BE2C (cell line): ENCODE measurements around the gene CXorf65.
A peak's percentile ranks its signal among the peaks of the same experiment; 100 is the strongest.

Source experiments
- DNase-seq: peaks from one replicate; pipeline ENCODE4 v3.0.0-alpha.2; 2020
- H3K27me3 ChIP-seq: fragments of 250-450 bp; sonication (Bioruptor Pico); 2 replicates; pipeline ENCODE4 v1.5.1; 2020; ENCODE audit warnings: mild to moderate bottlenecking
- H3K36me3 ChIP-seq: fragments of 250-450 bp; sonication (Bioruptor Pico); 2 replicates; pipeline ENCODE4 v1.5.1; 2020; ENCODE audit warnings: mild to moderate bottlenecking
- H3K4me1 ChIP-seq: fragments of 250-450 bp; sonication (Bioruptor Pico); 2 replicates; pipeline ENCODE4 v1.5.1; 2020
- H3K4me3 ChIP-seq: 2 replicates; pipeline ENCODE4 v1.5.1; 2011; ENCODE audit warnings: low read depth, low read length
- H3K9me3 ChIP-seq: fragments of 250-450 bp; sonication (Bioruptor Pico); 2 replicates; pipeline ENCODE4 v1.5.1; 2020
- CTCF ChIP-seq: IDR thresholded peaks from 2 replicates; pipeline ENCODE4 v1.5.1; 2012; ENCODE audit warnings: mild to moderate bottlenecking, low read depth, low read length

CXorf65 gene

GRCh38 chrX:71144651-71145050 lies 38.1 kb upstream of the CXorf65 start, which contains the start of gene NLGN3:
NLGN3 (plus strand) TSS chrX:71144841; CDS start chrX:71147750, 2,909 bp downstream.
- no peaks in the 10 kb centered on the region for H3K27me3 ChIP-seq
- TF ChIP-seq CTCF: no peak
- no peaks in the 10 kb centered on the region for H3K9me3 ChIP-seq
- DNase-seq: no peak
- no peak within 1 kb of the TSS for H3K4me3 ChIP-seq
- peaks cover 4% of the 10 kb centered on the region for H3K36me3 ChIP-seq
- H3K4me1 ChIP-seq: no peaks in the 10 kb centered on the region

DNA sequence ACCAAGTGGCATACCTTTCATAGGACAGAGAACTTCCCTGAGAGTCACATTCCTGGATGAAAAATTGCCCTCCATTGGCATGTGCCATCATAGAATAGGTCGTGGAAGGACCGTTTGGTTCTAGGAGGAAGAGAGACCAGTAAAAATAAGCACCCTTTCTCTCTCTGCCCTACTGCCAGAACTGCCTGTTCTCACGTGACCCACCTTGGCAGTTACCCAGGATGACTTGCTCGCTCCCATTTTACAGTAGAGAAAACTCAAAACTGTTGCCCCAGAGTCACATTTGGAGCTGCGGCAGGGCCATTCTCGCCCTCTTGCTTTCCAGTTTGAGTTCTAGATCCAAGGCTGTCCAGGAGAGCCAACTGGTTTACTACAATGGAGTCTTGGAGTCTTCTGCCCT lies 37.0 kb upstream of the CXorf65 start:
- no peak for DNase-seq
- Histone ChIP-seq H3K4me1 (no peaks in the 10 kb centered on the region), H3K9me3 (no peaks in the 10 kb centered on the region), H3K27me3 (no peaks in the 10 kb centered on the region), H3K4me3 (no peak overlapping the region), H3K36me3 (peaks cover 4% of the 10 kb centered on the region)
- no peak for TF ChIP-seq CTCF

DNA sequence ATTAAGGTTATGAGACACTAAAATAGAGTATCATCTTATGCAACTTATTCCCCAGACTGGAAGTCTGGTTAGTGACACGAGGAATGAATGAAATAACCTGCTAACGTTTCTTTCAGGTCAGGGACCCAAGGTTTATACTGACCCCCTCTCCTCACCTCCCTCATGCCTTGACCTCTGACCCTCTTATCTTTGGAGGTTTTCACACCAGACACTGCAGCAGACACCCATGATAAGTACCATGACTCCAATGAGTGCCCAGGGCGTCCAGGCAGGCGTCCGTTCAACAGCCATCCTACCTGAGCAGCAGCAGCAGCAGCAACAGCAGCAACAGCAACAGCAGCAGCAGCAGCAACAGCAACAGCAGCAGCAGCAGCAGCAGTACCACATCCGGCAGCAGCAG lies 33.9 kb upstream of the CXorf65 start:
- Histone ChIP-seq H3K36me3 (peaks cover 4% of the 10 kb centered on the region), H3K4me1 (no peaks in the 10 kb centered on the region), H3K27me3 (no peaks in the 10 kb centered on the region), H3K4me3 (no peak overlapping the region), H3K9me3 (no peaks in the 10 kb centered on the region)
- TF ChIP-seq CTCF: no peak
- no peak for DNase-seq

- Histone ChIP-seq H3K36me3 (peaks cover 34% of the 10 kb centered on the region), H3K27me3 (no peaks in the 10 kb centered on the region), H3K4me1 (no peaks in the 10 kb centered on the region; the same call in 1 of the 2 replicates), H3K9me3 (no peaks in the 10 kb centered on the region), H3K4me3 (no peak overlapping the region)
- TF ChIP-seq CTCF: no peak
- no peak for DNase-seq
Measured at GRCh38 chrX:71131510-71131909, 25.0 kb upstream of the CXorf65 start.

- H3K36me3 ChIP-seq: peaks cover 34% of the 10 kb centered on the region
- H3K4me3 ChIP-seq: no peak overlapping the region
Measured at GRCh38 chrX:71128915-71129765, 22.6 kb upstream of the CXorf65 start.

More at GRCh38 chrX:71128915-71129765, 22.6 kb upstream of the CXorf65 start:
- TF ChIP-seq CTCF: peak; percentile 80
- no peaks in the 10 kb centered on the region for H3K9me3 ChIP-seq
- no peaks in the 10 kb centered on the region for H3K27me3 ChIP-seq
- H3K4me1 ChIP-seq: no peaks in the 10 kb centered on the region; the same call in 1 of the 2 replicates
- DNase-seq: peak; percentile 66
